NT2/D1 (cell line): ENCODE data around the gene GAS2L1.

Experiments used
- DNase-seq: peaks from one replicate; pipeline ENCODE4 v3.0.0-alpha.2; 2011; ENCODE audit warnings: low read depth, low spot score
- H3K27me3 ChIP-seq: 2 replicates; pipeline ENCODE4 v1.6.0; 2011; ENCODE audit warnings: mild to moderate bottlenecking; ENCODE audit not compliant: insufficient read length, insufficient read depth
- H3K36me3 ChIP-seq: 2 replicates; pipeline ENCODE4 v1.6.1; 2011; ENCODE audit warnings: mild to moderate bottlenecking, low read length, mixed read lengths; ENCODE audit not compliant: insufficient read depth, insufficient read length
- H3K4me1 ChIP-seq: 2 replicates; pipeline ENCODE4 v1.5.1; 2011; ENCODE audit not compliant: insufficient read depth, insufficient read length
- H3K4me3 ChIP-seq: 2 replicates; pipeline ENCODE4 v1.5.1; 2011; ENCODE audit warnings: low read depth; ENCODE audit not compliant: insufficient read length
- H3K9ac ChIP-seq: 2 replicates; pipeline ENCODE4 v1.6.0; 2011; ENCODE audit warnings: low read depth; ENCODE audit not compliant: insufficient read length
- H3K9me3 ChIP-seq: 2 replicates; pipeline ENCODE4 v1.5.1; 2011; ENCODE audit warnings: mild to moderate bottlenecking, low read length; ENCODE audit not compliant: insufficient read depth
- SUZ12 ChIP-seq: IDR thresholded peaks from 2 replicates; pipeline ENCODE4 v1.6.1; 2011; ENCODE audit not compliant: insufficient read length, insufficient read depth; ENCODE audit errors: extremely low read depth
- YY1 ChIP-seq: IDR thresholded peaks from 2 replicates; pipeline ENCODE4 v1.6.1; 2011; ENCODE audit not compliant: insufficient read length, insufficient read depth
- ZNF274 ChIP-seq: IDR thresholded peaks from 2 replicates; pipeline ENCODE4 v1.6.1; 2011; ENCODE audit warnings: mild to moderate bottlenecking, low read depth, low read length

GAS2L1 gene

GRCh38 chr22:29263791-29264276 is 42.6 kb upstream of the GAS2L1 start:
- DNase-seq, result no peak
- no peaks in the 10 kb centered on the region for H3K9me3 ChIP-seq
- H3K4me1 ChIP-seq, result peaks cover 25% of the 10 kb centered on the region
- H3K4me3 ChIP-seq, result no peak overlapping the region
- TF ChIP-seq SUZ12 (no peak), YY1 (no peak), ZNF274 (no peak)
- peaks cover 60% of the 10 kb centered on the region for H3K36me3 ChIP-seq
- H3K27me3 ChIP-seq, result no peaks in the 10 kb centered on the region
- H3K9ac ChIP-seq, result no peak overlapping the region

GRCh38 chr22:29265305-29265704 is 41.1 kb upstream of the GAS2L1 start:
- H3K4me3 ChIP-seq, result no peak overlapping the region
- peaks cover 61% of the 10 kb centered on the region for H3K36me3 ChIP-seq
- TF ChIP-seq SUZ12, result no peak
- no peak for TF ChIP-seq ZNF274
- TF ChIP-seq YY1, result no peak
- no peaks in the 10 kb centered on the region for H3K9me3 ChIP-seq
- H3K4me1 ChIP-seq, result peaks cover 18% of the 10 kb centered on the region
- no peak overlapping the region for H3K9ac ChIP-seq
- no peak for DNase-seq
- H3K27me3 ChIP-seq, result no peaks in the 10 kb centered on the region

- DNase-seq, result no peak
- Histone ChIP-seq H3K4me1 (peaks cover 16% of the 10 kb centered on the region), H3K9ac (no peak overlapping the region), H3K4me3 (no peak overlapping the region), H3K36me3 (peaks cover 60% of the 10 kb centered on the region), H3K9me3 (no peaks in the 10 kb centered on the region), H3K27me3 (no peaks in the 10 kb centered on the region)
- no peak for TF ChIP-seq YY1
- no peak for TF ChIP-seq SUZ12
- no peak for TF ChIP-seq ZNF274
Observed at GRCh38 chr22:29265929-29266328, 40.5 kb upstream of the GAS2L1 start.

- H3K9me3 ChIP-seq, result no peaks in the 10 kb centered on the region
- peak overlapping the region; percentile 90 for H3K4me3 ChIP-seq
- peaks cover 16% of the 10 kb centered on the region for H3K4me1 ChIP-seq
- H3K9ac ChIP-seq, result peak overlapping the region; percentile 98
- DNase-seq, result no peak
- no peaks in the 10 kb centered on the region for H3K27me3 ChIP-seq
- peaks cover 65% of the 10 kb centered on the region for H3K36me3 ChIP-seq
- TF ChIP-seq SUZ12 (no peak), YY1 (no peak), ZNF274 (no peak)
Observed at GRCh38 chr22:29266564-29267461, 39.6 kb upstream of the GAS2L1 start.

- no peaks in the 10 kb centered on the region for H3K27me3 ChIP-seq
- peak overlapping the region; percentile 90 for H3K4me3 ChIP-seq
- peaks cover 16% of the 10 kb centered on the region for H3K4me1 ChIP-seq
- no peak for DNase-seq
- no peaks in the 10 kb centered on the region for H3K9me3 ChIP-seq
- no peak for TF ChIP-seq YY1
- no peak for TF ChIP-seq SUZ12
- no peak for TF ChIP-seq ZNF274
- peak overlapping the region; percentile 98 for H3K9ac ChIP-seq
- peaks cover 71% of the 10 kb centered on the region for H3K36me3 ChIP-seq
Observed at GRCh38 chr22:29267462-29267857, 39.0 kb upstream of the GAS2L1 start.

- peak within 1 kb of the TSS; percentile 98 for H3K9ac ChIP-seq
- no peaks in the 10 kb centered on the region for H3K27me3 ChIP-seq
- TF ChIP-seq SUZ12 (no peak), YY1 (peak; percentile 72), ZNF274 (no peak)
- H3K36me3 ChIP-seq, result peaks cover 76% of the 10 kb centered on the region
- no peaks in the 10 kb centered on the region for H3K9me3 ChIP-seq
- peak; percentile 80 for DNase-seq
- H3K4me1 ChIP-seq, result peaks cover 16% of the 10 kb centered on the region
- H3K4me3 ChIP-seq, result peak within 1 kb of the TSS; percentile 90
Observed at GRCh38 chr22:29267858-29268510, 38.5 kb upstream of the GAS2L1 start, which contains the start of the genes EWSR1 and RHBDD3. Gene EWSR1 (plus strand): TSS chr22:29268268. CDS start chr22:29268337, 69 bp downstream. Gene RHBDD3 (minus strand): TSS chr22:29267981. CDS start chr22:29265626, 2,355 bp downstream.
